Stimulated activated naive CD8-positive, alpha-beta T cell treated with anti-CD3 and anti-CD28 coated beads, Interleukin-15, amount 100 ng/mL, for 72 hours (primary cell): ENCODE data around the gene RGL4.

Experiments
- ATAC-seq: fragments of 150-1000 bp; cut with Tn5 transposase; 2 replicates; pipeline ENCODE4 v1.10.0; 2021; ENCODE audit warnings: mild to moderate bottlenecking, moderate library complexity
- DNase-seq, 2 donors: peaks; one replicate each; pipeline ENCODE4 v3.0.0; 2021 to 2022
- H3K27ac Mint-ChIP-seq, 2 donors: one replicate each; pipeline ENCODE4 v1.8.0; 2022; ENCODE audit warnings: mild to moderate bottlenecking in 2 of 2, mixed read lengths in 2 of 2, moderate library complexity in 2 of 2
- H3K27me3 Mint-ChIP-seq: one replicate; pipeline ENCODE4 v1.8.0; 2022; ENCODE audit warnings: mixed read lengths
- H3K4me1 Mint-ChIP-seq: one replicate; pipeline ENCODE4 v1.8.0; 2022; ENCODE audit warnings: mild to moderate bottlenecking, mixed read lengths
- H3K4me3 Mint-ChIP-seq, 2 donors: one replicate each; pipeline ENCODE4 v1.8.0; 2022; ENCODE audit warnings: mild to moderate bottlenecking in 2 of 2, mixed read lengths in 2 of 2, moderate library complexity in 1 of 2
- H3K9me3 Mint-ChIP-seq, 2 donors: one replicate each; pipeline ENCODE4 v1.8.0; 2022; ENCODE audit warnings: mixed read lengths in 2 of 2

The RGL4 gene

GRCh38 chr22:23688571-23688970, 2.2 kb upstream of the RGL4 start:
- Mint-ChIP-seq H3K27me3 (no peaks in the 10 kb centered on the region), H3K4me1 (peaks cover 25% of the 10 kb centered on the region), H3K4me3 (no peak overlapping the region), H3K27ac (no peak overlapping the region), H3K9me3 (no peaks in the 10 kb centered on the region)
- DNase-seq: no peak
- ATAC-seq: no peak

DNA sequence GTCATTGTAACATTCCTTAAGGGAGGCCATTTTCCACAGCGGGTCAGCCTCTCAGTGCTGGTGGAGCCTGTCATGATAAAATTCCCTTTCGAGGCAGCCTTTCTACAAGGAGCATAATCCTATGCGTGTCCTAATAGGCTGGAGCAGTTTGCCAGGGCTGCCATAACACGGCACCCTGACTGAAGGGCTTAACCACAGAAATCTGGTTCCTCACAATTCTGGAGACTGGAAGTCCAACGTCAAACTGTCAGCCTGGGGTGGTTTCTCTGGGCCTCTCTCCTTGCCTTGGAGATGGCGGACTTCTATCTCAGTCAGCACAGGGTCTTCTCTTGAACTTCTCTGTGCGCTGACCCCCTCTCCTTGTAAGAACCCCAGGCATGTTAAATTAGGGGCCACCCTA, 1.4 kb upstream of the RGL4 start:
- Mint-ChIP-seq H3K27me3 (no peaks in the 10 kb centered on the region), H3K4me3 (no peak overlapping the region), H3K27ac (no peak overlapping the region), H3K9me3 (no peaks in the 10 kb centered on the region), H3K4me1 (peaks cover 30% of the 10 kb centered on the region)
- ATAC-seq: no peak
- no peak for DNase-seq

GRCh38 chr22:23691748-23692423, 1.1 kb downstream of the RGL4 start:
- H3K9me3 Mint-ChIP-seq: no peaks in the 10 kb centered on the region
- H3K27me3 Mint-ChIP-seq: no peaks in the 10 kb centered on the region
- ATAC-seq (no peak), DNase-seq (no peak)
- H3K4me3 Mint-ChIP-seq: no peak overlapping the region
- H3K27ac Mint-ChIP-seq: no peak overlapping the region
- H3K4me1 Mint-ChIP-seq: peaks cover 44% of the 10 kb centered on the region

DNA sequence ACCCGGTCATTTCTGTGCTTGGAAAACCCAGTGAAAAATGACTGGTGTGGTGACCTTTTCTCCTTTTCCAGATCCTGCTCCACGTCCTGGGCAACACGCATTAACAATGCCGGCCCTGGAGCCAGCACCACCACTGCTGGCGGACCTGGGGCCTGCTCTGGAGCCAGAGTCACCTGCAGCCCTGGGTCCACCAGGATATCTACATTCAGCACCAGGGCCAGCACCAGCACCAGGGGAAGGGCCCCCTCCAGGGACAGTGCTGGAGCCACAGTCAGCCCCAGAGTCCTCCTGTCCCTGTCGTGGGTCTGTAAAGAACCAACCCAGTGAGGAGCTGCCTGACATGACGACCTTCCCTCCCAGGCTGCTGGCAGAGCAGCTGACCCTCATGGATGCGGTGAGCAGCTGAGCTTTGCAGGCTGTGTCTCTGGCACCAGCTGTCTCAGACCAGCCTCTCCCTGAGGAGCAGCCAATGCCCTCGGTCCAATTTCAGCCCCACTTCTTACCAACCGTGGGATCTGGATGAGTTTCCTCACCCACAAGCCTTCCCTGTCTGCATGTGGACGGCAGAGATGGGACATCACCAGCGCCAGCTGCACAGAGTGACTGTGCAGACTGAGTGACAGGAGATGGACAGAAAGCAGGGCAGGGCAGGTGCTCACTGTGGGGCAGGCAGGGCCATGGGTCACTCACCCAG, 1.9 kb downstream of the RGL4 start:
- no peak for ATAC-seq
- H3K9me3 Mint-ChIP-seq: no peaks in the 10 kb centered on the region
- no peak for DNase-seq
- no peak overlapping the region for H3K27ac Mint-ChIP-seq
- peaks cover 44% of the 10 kb centered on the region for H3K4me1 Mint-ChIP-seq
- no peaks in the 10 kb centered on the region for H3K27me3 Mint-ChIP-seq
- H3K4me3 Mint-ChIP-seq: no peak overlapping the region

- peaks cover 56% of the 10 kb centered on the region for H3K4me1 Mint-ChIP-seq
- no peak for DNase-seq
- no peak for ATAC-seq
- H3K4me3 Mint-ChIP-seq: no peak overlapping the region
- H3K27ac Mint-ChIP-seq: peak overlapping the region in 1 of 2 donors; percentile 78
- H3K9me3 Mint-ChIP-seq: no peaks in the 10 kb centered on the region
- H3K27me3 Mint-ChIP-seq: no peaks in the 10 kb centered on the region
Measured at GRCh38 chr22:23693979-23694680, 3.3 kb downstream of the RGL4 start.

- DNase-seq (no peak), ATAC-seq (no peak)
- Mint-ChIP-seq H3K4me1 (peaks cover 57% of the 10 kb centered on the region), H3K4me3 (peak overlapping the region in 1 of 2 donors; percentile 99), H3K27me3 (no peaks in the 10 kb centered on the region), H3K27ac (peak overlapping the region; percentile 69 to 100), H3K9me3 (no peaks in the 10 kb centered on the region)
Measured at GRCh38 chr22:23695141-23695540, 4.3 kb downstream of the RGL4 start.

- ATAC-seq (no peak), DNase-seq (no peak)
- Mint-ChIP-seq H3K27me3 (no peaks in the 10 kb centered on the region), H3K27ac (peak overlapping the region; percentile 100), H3K9me3 (no peaks in the 10 kb centered on the region), H3K4me1 (peaks cover 63% of the 10 kb centered on the region), H3K4me3 (peak overlapping the region; percentile 98 to 99)
Measured at GRCh38 chr22:23695571-23696325, 4.9 kb downstream of the RGL4 start.

DNA sequence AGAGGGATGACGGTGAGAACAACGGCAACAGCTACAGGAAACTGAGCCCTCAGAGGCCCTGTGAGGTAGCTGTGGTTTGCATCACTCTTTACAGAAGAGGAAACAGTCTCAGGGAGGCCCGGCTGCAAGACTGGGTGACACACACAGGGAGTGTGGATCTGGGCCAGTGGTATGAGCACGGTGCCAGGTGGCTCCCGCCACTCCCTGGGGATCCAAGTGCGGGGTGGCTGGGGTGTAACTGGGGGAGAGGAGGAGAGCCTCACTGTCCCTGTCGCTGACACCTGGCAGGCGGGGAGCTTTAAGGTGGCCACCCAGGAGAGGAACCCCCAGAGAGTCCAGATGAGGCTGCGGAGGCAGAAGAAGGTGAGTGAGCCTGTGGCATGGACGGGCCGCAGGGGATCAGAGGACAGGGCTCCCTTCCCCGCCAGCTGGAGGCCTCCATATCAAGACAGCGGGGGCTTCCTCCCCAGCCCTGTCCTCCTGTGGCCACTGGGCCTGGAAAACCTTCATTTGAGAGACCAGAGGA, 5.6 kb downstream of the RGL4 start:
- Mint-ChIP-seq H3K4me3 (peak overlapping the region; percentile 98 to 99), H3K4me1 (peaks cover 68% of the 10 kb centered on the region), H3K27ac (peak overlapping the region; percentile 100), H3K27me3 (no peaks in the 10 kb centered on the region), H3K9me3 (no peaks in the 10 kb centered on the region)
- ATAC-seq: peak; percentile 100
- DNase-seq: peak; percentile 69 to 82

DNA sequence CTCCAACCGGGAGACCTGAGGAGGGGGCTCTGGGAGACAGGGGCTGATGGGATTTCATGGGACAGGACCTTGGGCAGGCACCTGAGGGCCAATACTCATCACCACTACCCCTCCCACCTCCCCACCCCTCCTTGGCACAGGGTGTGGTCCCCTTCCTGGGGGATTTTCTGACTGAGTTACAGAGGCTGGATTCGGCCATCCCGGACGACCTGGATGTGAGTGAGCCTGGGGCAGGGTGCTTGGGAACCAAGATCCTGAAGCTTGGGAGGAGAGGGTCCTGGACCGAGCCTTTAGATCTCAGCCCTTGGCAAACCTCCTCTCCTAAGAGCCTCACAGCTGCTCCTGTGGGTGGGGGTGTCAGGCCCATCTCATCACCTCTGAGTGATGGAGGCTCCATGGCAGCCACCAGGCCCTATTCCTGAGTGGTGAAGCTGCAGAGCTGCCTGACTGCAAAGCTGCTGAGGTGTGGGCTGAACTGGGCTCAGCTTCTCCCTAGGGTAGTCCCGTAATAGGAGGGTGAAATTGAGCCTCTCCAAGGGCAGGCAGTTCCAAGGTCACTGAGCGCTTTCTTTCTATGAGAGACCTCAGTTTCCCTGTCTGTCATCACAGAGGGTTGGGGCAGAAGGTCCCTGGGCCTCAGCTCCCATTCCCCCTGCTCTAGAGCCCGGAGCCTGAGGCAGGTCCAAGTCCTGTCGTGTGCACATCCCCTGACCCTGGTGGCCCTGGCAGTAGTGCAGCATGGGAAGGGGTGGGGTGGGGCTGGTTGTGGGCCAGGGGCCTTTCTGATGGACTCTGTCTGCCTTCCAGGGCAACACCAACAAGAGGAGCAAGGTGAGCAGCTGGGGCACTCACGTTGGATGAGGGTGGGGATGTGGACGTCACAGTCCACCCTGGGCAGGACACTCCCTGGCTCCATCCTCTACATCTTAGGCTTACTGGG, 6.5 kb downstream of the RGL4 start:
- H3K27me3 Mint-ChIP-seq: no peaks in the 10 kb centered on the region
- peaks cover 77% of the 10 kb centered on the region for H3K4me1 Mint-ChIP-seq
- ATAC-seq (no peak), DNase-seq (no peak)
- H3K9me3 Mint-ChIP-seq: no peaks in the 10 kb centered on the region
- peak overlapping the region; percentile 98 to 99 for H3K4me3 Mint-ChIP-seq
- H3K27ac Mint-ChIP-seq: peak overlapping the region; percentile 100

DNA sequence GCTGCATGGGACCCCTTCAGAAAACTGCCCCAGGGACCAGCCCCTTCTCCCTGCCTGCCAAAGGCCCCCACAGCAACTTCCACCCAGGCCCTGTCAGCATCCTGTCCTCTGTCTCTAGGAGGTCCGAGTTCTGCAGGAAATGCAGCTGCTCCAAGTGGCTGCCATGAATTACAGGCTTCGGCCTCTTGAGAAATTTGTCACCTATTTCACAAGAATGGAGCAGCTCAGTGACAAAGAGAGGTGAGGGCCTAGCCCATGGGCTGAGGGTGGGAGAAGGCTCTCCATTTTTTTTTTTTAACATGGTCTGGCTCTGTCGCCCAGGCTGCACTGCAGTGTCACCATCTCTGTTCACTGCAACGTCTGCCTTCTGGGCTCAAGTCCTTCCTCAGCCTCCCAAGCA, 7.3 kb downstream of the RGL4 start:
- Mint-ChIP-seq H3K4me1 (peaks cover 78% of the 10 kb centered on the region), H3K27me3 (no peaks in the 10 kb centered on the region), H3K4me3 (peak overlapping the region; percentile 20 to 42), H3K9me3 (no peaks in the 10 kb centered on the region), H3K27ac (no peak overlapping the region)
- DNase-seq (no peak), ATAC-seq (no peak)

- no peak overlapping the region for H3K27ac Mint-ChIP-seq
- ATAC-seq: no peak
- no peaks in the 10 kb centered on the region for H3K27me3 Mint-ChIP-seq
- no peaks in the 10 kb centered on the region for H3K9me3 Mint-ChIP-seq
- no peak overlapping the region for H3K4me3 Mint-ChIP-seq
- no peak for DNase-seq
- H3K4me1 Mint-ChIP-seq: peaks cover 84% of the 10 kb centered on the region
Measured at GRCh38 chr22:23698673-23699235, 7.9 kb downstream of the RGL4 start.

- Mint-ChIP-seq H3K27ac (no peak overlapping the region), H3K4me3 (no peak overlapping the region), H3K4me1 (peaks cover 87% of the 10 kb centered on the region), H3K9me3 (no peaks in the 10 kb centered on the region), H3K27me3 (no peaks in the 10 kb centered on the region)
- ATAC-seq (no peak), DNase-seq (no peak)
Measured at GRCh38 chr22:23700706-23701105, 9.9 kb downstream of the RGL4 start.

DNA sequence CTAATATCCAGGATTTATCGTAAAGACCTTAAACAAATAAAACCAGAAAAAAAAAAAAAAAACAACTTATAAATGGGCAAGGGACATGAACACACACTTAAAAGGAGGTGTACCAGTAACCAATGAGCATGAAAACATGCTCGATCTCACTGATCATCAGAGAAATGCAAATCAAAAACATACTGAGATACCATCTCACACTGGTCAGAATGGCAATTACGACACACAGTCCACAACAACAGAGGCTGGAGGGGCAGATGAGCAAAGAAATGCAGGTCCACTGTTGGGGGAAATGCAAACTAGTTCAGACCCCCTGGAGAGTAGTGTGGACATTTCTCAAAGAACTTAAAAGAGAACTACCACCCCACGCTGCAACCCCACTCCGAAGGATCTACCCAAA, 13.2 kb downstream of the RGL4 start:
- Mint-ChIP-seq H3K9me3 (no peaks in the 10 kb centered on the region), H3K27me3 (no peaks in the 10 kb centered on the region), H3K4me3 (no peak overlapping the region), H3K4me1 (peaks cover 89% of the 10 kb centered on the region), H3K27ac (peak overlapping the region in 1 of 2 donors; percentile 11)
- DNase-seq (no peak), ATAC-seq (no peak)

DNA sequence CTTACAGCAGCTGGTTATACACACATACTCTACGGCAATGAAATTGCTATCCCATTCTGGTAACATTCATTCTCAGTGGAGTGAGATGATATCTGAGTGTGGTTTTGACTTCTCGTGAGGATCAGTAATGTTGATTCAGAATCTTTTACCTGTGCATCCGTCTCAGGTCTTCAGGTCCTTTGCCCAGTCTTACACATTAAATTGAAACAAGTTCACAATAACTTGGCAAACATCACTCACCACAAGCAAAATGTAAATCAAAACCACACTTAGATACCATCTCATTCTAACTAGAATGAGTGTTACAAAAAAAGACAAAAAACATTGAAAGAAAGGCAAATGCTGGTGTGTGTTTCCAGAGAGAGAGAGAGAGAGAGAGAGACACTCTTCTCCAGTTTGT, 14.0 kb downstream of the RGL4 start:
- peaks cover 96% of the 10 kb centered on the region for H3K4me1 Mint-ChIP-seq
- peak overlapping the region; percentile 57 to 71 for H3K4me3 Mint-ChIP-seq
- ATAC-seq (peak; percentile 75), DNase-seq (no peak)
- no peaks in the 10 kb centered on the region for H3K27me3 Mint-ChIP-seq
- H3K27ac Mint-ChIP-seq: peak overlapping the region; percentile 93 to 94
- no peaks in the 10 kb centered on the region for H3K9me3 Mint-ChIP-seq
